ENCODE measurements around the gene AGMO.
"Not testable (repeated sequence)": the region's sequence is repeated elsewhere in the genome, so short reads cannot be mapped to it uniquely, and the experiment has no call there.

The AGMO gene

DNA sequence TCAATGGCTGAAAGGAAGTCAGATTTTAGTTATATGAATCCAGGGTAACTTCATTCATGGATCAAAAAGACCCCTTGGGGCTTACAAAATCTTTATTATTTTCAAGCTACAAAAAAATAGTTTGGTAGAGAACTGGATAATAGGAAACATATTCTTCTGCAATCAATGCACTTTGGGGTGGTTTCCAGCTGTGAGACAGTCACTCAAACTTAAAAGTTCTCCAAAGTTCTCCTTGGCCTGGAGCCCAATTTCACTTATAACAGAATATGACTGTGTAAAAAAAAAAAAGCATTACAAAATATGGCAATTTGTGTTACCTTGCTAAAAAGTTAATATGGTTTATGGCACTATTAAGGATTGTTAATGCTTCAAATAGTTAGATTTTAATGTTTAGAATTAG is 255.5 kb downstream of the AGMO start:
- no peak for DNase-seq

DNA sequence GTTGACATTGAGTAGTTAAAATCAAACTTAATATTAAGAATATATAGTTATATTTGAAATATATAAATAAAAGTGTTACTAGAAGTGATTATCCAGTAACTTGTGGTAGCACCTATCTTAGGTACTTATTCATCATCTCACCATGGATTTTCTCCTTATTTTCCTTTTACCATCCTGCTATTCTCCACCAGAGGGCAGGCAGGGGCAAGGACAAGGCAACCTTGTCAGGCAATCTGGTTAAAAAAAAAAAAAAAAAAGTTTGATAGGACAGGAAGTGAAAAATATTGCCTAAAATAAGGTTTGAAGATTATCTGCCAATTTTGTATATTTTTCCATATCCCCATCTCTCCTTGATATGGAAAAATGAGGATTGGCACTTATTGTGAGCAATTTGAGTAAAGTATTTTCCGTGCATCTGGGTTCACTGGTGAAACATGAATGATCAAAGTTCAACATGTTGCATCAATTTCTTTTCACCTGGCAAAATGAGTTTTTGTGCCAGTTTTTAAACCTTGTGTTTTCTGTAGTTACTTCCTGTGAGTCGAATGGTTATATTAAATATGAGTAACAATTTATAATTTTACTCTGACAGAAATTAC is 256.7 kb downstream of the AGMO start:
- no peak for DNase-seq

DNA sequence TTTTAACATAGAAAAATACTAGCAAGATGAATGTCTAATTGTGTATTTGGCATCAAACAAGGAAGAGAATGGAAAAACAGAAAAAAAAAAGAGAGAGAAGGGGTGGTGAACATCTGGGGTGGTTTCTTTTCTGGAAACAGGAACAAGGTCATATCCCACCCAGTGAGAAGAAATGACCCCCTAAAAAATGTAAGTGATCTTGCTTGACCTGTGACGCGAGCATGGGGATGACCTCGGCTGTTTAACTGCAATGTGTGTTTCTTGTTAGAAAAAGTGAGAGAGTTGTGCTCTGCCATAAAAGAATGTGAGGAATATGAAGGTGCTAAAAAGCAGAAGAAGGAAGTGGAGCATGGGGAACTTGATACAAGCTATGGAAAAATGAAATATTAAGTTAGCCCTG is 258.5 kb downstream of the AGMO start:
- no peak for DNase-seq

DNA sequence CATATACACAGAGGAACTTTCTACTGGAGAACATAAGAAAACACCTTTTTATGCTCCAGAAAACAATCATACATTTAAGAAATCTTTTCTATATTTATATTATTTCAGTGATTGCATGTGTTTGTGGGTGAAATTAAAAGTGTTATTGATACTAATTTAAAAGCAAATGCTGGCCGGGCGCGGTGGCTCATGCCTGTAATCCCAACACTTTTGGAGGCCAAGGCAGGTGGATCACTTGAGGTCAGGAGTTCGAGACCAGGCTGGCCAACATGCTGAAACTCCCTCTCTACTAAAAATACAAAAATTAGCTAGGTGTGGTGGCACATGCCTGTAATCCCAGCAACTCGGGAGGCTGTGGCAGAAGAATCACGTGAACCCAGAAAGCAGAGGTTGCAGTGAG is 260.8 kb downstream of the AGMO start:
- DNase-seq: not testable (repeated sequence)

DNA sequence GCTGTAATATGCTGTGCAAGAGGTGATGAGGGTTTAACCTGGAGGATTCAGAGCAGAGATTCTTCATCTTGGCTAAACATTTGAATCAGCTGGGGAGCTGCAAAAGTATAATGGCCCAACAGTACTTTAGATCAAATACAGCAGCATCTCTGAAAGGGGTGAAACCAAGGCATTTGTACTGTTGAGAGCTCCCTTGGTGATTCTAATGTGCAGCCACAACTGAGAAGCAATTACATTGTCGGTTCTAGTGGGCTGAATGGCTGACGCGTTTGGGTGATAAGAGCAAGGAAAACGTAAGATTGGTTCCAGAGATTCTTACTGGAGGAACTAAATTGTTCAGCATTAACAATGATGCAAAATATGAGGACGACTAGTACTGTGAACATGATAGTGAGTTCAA is 269.7 kb downstream of the AGMO start:
- no peak for DNase-seq

DNA sequence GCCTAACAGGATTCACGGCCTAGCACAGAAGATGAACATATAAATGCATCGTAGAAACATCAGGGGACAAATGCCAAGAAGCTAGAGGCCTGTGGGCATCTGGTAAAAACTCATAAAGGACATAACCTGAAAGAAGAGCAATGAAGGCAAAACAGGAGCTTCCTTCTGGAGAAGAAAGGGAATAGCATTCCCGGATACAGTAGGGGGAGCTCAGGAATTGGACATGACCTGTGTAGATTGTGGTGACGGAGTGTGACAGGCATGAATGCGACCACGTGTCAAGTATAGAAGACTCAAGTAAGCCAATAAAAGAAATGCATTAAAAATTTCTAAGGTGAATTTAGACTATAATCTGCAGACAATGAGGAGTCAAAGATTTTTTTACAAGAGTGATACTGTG is 270.1 kb downstream of the AGMO start:
- DNase-seq: no peak

DNA sequence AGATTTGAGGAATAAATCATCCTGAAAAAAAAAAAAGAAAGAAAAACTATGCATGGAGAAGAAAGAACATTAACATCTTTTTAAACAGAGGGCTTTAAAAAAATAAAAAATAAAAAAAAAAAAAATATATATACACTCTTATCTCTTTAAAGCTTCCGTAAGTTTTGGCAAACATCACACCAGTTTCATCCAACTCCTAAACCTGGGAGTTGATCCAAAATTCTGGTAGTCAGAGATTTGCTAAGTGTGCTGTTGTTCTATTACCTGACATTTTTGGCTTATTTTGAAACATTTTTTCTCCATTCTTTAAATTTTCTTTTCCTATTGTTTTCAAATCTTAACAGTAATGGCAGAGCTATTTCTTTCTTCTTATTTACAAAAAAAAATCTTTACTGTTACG is 273.1 kb downstream of the AGMO start:
- no peak for DNase-seq

DNA sequence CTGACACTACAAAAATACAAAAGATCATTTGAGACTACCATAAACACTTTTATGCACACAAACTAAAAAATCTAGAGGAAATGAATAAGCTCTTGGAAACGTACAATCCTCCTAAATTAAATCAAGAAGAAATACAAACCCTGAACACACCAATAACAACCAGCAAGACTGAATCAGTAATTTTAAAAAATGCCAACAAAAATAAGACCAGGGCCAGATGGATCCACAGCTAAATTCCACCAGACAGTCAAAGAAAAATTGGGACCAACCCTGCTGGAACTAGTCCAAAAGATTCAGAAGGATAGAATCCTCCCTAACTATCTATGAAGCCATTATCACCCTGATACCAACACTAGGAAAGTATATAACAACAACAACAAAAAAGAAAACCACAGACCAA is 277.4 kb downstream of the AGMO start:
- no peak for DNase-seq

DNA sequence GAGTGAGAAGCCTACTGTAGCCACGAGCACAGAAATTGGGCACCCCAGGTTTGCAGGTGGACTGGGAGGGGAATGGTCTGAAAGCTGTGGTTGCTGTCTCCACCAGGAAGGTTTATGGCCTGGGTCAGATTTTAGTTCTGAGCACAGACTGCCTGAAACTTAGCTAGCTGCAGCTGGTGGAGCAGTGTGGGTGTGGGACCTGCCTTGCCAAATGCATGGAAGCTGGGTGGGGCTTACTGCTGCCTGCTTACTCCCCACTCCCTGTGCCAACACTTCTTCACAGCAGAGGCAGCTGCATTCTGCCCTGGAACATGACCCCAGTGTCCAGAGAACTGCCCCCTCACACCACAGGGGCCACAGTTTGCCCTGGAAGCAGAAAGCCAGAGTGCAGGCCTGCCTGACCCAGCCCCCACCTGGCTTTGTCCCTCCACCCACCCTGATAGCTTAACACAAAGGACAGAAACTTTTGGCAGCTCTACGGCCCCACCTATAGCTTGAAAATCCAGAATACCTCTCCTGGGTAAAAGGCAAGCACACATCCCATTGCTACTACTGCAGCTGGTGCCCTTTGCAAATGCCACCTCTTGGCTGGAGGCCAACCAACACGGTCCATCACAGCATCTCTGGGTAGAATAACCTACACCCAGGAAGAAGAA is 281.6 kb downstream of the AGMO start:
- DNase-seq: peak; percentile 44

DNA sequence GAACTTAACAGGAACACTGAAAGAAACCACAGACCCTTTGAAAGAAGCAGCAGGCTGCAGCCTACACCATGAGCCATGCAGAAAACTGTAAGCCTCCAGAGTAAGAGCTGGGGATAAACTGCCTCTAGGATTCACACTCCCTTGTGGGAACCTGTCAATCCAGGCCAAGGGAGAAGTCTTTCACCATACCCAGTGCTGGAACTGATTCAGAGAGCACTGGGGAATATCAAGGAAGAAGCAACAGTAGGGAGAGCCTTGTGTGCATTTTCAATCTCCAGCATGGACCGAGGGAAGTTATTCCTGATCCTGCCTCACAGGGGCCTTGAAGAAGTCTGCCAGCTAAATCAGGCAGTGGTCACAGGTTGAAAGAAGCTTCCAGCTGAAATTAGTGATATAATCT is 282.2 kb downstream of the AGMO start:
- no peak for DNase-seq

DNA sequence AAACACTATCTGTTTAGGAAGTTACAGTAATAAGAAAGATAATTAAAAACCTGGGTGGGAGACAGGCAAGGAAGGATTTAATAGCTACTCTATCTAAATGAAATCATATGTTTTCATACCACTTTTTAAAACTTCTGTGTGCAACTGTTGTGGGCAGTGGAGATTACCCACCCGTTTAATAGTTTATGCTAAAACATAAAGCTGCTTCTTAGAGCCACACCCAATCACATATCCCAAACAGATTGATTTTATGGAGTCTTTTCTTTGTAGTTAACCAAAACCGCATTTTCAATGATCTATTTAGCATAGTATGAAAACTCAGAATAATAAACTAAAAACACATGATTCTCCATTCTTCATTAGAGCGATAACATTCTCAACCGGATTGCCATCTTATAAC is 304.1 kb downstream of the AGMO start:
- DNase-seq: no peak

DNA sequence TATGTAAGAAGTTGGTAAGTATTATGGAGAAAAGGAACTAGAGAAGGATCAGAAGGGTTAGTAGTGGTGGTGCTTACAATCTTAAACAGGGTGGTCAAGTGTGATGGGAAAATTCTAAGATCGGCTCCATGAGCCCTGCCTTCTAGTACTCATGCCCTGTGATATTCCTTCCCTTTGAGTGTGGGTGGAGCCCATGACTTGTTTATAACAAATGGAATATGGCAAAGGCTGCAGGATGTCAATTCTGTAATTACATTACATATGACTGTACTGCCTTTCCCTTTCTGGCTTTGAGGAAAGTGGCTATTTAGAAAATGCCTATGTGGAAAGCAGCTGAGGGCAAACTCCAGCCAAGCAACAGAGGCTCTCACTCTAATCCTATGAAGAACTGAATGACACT is 309.6 kb downstream of the AGMO start:
- no peak for DNase-seq

DNA sequence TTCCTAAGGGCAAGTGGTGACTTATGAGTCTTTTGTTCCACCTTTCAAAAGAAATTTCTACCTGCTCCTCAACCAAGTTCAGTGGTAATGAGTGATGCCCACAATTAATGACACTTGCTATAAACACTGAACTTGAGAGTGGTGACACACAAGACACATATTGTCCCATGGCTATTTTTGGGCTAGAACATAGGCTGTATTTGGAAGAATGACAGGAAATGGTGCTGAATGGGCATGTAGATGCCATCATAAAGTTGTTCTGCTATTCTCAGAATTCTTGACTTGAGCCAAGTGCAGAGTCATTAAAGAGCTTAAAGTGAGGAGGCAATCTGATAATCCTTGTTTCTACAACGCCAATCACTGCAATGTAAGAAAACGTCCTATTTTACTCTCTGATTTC is 313.3 kb downstream of the AGMO start:
- no peak for DNase-seq

DNA sequence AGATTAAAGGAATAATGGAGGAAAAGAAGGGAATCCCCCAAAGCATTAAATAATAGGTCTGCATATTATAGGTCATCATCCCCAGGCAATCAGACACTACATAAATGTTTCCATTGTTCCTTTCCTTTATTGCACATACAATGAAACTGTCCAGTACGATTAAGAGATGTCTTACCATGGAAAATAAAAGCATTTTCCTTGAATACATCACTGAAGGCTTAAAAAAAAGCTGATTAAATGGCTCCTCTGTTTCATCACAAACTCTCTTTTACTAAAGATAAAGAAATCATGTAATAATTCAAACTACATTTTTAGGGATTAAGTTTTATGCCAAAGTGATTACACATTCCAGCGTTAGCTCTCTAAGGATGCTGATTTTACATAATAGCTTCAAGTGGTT is 316.0 kb downstream of the AGMO start:
- no peak for DNase-seq

DNA sequence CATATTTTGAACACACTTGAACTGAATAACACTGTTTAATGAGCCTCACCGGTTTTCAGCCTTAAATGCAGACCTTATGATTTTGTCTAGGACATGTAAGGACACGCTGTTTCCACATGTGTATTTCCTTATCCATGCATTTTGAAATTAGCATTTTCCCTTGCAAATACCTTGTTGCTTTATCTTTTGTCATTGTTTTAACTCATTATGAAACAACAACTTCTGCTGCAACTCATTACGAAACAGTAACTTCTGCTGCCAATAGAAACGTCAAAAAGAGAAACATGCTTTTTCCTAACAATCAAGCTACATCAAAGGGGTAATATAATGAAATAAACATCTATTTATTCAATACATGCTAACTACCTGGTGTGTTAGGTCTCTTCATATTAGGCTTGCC is 322.0 kb downstream of the AGMO start:
- DNase-seq: no peak

DNA sequence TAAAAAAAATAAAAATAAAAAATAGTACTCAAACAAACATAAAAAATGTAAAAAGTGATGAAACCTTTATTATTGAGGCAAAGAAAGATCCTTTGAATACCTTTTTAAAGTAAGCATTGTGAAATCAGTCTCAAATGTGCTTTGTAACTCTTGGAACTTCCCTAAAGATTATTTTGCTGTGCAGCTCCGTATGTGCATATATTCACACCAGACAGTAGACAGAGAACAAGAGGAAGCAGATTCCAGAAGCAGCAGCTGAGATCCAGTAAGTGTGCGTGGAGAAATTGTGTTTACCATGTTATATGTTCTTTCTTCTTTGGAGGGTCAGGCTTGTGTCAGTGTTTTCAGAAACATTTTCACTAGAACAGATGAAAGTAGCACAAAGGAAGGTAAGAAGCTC is 324.9 kb downstream of the AGMO start:
- DNase-seq: no peak

DNA sequence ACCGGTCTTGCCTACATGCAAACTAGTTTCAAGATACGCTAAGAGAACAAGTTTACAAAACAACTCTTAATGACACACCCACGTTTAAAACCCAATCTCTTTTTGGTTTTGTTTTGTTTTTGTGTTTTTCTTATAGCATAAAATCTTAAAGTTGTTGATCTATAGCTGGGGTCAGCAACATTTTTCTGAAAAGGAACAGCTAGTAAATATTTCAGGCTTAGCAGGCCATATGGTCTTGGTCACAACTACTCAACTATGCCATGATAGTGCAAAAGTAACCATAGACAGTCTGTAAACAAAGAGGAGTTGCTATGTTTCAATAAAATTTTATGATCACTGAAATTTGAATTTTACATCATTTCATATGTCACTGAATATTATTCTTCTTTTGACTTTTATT is 327.4 kb downstream of the AGMO start:
- no peak for DNase-seq

DNA sequence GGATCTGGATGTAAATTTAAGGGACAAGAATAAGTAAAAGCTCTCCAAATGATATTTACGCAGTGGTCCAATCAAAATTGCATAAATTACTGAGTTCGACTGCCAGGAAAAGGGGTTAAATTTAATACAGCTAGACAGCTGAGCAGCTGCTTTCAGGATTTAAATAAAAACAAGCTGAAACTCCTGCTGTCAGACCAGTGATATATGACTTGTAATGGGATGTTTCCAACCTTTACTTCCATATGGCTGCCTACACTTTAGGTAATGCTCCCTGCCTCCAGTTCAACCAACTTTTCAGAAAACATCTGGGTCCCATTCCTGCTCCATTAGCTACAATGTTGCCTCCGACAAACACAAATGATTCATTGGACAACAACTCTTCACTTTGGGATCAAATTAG is 333.0 kb downstream of the AGMO start:
- no peak for DNase-seq

DNA sequence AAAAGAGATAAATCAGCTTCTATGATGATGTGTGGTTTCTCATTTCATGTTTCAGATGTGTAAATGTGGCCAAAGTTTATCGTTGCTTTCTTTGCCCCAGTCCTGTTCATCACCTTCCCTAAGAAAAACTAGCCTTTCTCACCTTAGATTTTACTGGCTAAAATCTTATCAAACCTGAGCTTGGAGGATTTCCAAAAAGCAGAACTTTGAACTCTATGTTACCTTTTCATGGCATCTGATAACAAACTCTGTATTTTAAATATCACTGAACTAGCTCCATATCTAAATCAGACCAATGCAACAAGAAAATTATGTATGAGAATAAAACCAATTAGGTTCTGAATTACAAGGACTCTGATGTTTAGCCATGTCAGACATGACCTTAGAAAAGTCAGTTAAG is 335.8 kb downstream of the AGMO start:
- no peak for DNase-seq

DNA sequence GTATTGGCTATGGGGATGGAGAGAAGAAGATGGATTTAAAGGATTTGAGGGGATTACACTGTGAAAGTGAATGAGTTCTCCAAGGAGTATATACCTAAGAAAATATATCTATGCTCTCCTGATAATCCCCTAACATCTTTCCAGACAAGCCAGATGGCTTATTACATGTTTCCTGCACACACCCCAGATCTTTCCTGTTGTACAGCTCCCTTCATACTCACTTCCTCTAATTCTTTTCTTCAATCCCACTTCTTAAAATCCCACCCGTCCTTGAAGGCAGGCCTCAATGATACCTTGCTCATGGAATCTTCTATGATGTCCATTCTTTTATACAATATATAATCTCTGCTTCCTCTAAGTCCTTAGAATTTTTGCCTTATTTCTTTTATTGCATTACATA is 342.1 kb downstream of the AGMO start:
- no peak for DNase-seq

DNA sequence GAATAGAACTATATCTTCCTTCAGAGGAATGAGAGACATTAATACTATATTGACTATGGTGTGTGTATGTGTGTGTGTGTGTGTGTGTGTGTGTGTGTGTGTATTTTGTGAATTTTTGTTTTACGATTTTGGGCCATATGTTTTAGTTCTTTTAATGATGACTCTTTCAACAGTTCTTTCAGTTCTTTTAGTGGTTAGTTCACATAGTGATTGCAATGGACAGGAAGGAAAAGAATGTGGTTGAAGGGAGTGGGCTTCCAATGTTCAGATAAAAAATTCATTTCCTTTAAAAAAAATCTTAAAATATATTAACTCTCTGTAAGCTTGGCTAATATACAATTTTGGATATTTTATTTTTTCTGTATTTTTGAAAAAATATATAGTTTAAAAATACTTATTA is 343.6 kb downstream of the AGMO start:
- DNase-seq: no peak

DNA sequence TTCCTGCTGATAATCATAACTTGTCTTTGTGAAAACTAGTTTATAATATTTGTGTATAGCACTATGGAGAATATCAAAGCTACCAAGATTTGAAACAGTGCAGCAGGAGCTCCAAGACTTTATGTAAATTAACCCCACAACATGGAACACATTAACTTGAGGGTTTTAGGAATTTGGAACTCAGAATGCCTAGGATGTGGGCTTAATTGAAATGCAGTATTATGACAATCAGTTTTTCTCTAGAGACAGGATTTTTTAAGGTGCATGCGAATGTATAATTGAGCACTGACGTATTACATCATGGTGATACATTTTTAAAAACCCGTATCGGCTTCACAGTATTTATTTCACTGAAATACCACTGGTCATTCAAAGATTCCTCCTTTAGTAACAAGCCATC is 346.2 kb downstream of the AGMO start:
- no peak for DNase-seq

DNA sequence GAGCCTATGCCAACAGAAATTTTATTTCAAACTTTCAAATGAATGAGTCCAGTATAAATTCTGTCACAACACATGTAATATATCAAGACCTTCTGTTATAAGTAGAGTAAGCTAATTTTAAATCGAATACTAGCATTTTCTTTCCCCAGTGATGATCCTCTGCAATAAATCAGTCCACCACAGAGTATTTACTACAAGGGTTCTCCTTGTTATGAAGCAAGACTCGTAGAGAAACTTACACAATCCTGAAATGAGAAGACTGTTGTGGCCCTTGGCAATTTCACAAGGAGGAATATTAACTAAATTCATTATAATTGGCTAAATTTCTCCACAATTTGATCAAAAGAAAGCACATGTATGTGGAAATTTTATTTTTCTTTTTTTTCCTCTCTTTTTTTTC is 346.8 kb downstream of the AGMO start:
- no peak for DNase-seq

DNA sequence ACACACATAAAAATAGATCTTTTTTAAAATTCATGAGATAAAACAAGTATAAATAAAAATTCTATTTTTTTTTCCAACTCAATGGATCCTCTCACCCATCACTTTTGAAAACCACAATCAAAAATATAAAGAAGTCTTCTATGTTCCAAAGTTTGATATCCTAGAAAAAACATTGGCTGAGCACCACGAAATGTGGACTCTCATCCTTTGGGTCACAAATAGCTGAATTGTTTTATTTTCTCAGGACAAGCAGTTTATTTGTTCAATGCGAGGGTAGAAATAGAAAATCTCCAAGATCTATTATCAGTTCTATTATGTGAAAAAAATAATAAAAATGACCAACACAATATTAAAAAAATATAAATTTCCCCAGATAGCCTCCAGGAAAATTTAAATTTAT is 348.7 kb downstream of the AGMO start:
- DNase-seq: no peak

DNA sequence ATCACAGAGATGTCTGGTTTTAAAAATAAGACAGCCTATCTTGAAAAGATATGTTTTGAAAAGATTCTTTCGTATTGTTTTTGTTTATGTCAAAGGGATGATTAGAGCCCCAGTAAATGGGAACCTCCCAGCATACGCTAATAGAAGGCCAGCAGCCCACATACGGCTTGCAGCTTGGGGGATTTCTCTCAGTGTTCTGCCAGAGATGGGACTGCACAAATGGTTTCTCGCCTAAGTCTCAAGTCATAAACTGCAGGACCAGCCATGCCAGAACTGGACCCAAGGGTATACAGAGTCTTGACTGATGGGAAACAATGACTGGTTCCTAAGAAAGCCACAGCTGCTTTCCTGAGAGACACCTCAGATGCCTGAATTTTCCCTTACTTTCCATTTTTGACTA is 352.4 kb downstream of the AGMO start:
- no peak for DNase-seq

DNA sequence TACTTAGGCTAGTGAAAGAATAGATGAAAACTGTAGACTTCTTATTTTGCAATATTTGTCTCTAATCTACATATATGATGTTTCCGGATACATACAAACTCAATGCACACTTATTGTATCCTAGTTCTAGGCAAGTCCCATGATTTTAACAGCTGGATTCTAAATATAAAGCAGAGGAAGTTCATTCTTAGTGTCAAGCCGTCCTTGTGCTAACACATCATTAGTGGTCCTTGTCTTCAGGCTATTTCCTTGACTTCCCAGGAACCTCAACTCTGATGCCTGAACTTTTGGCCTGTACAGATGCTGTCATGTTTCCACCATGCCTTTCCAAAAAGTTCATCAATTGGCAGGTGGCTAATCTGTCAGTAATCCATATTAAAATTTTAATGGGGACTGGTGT is 357.4 kb downstream of the AGMO start:
- no peak for DNase-seq
